Stimulated activated CD4-positive, alpha-beta T cell treated with anti-CD3 and anti-CD28 coated beads, Interleukin-1b, Interleukin-23, amount 100 ng/mL, for 48 hours (primary cell): ENCODE results near the gene MT1H.
"Not testable (repeated sequence)": the region's sequence is repeated elsewhere in the genome, so short reads cannot be mapped to it uniquely, and the experiment has no call there.

Experiments used
- DNase-seq: peaks from one replicate; pipeline ENCODE4 v3.0.0-alpha.2; 2020

Gene MT1H

DNA sequence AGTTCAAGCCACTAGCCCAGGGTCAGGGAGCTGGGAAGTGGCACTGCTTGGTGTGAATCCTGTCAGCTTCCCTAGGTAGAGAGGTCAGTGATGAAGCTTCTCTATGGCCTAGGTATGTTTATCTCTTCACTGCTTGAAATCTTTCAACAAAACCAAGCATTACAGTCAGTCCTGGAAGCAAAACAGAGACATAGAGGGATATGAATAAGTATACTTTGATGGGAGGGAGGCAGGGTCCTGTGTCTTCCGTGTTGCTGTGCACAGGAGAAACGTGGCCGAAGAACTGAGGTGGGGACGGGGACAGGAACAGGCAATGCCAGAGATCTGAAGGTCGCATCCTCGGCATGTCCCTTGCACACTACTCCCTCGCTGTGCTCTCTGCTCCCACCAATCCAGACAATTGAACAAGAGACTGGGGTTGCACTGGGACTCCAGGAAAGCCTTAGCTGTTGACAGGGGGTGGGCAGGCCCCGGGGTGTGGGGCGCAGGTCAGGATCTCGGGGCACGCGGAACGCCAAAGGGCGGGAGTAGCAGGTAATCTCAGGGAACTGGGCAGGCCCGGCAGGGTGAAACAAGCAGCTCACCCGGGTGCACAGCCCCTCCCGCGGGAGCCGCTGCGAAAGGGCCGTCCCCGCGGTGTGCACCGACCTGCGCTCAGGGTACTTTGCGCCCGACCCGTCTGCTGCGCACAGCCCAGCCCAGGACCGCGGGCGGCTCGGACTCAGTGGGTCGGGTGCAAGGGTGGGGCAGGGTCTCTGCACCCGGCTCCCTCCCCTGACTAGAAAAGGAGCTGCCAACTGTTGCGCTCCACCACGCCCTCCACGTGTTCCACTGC lies at the start of gene MT1H:
TSS of gene MT1H (plus strand) at position 810 of the 835 bp plus-strand sequence. CDS start 71 bp downstream, outside the sequence.
- DNase-seq = peak; percentile 36

- no peak for DNase-seq
These were observed 49.2 kb upstream of the MT1H start for GRCh38 chr16:56620339-56620897.

DNA sequence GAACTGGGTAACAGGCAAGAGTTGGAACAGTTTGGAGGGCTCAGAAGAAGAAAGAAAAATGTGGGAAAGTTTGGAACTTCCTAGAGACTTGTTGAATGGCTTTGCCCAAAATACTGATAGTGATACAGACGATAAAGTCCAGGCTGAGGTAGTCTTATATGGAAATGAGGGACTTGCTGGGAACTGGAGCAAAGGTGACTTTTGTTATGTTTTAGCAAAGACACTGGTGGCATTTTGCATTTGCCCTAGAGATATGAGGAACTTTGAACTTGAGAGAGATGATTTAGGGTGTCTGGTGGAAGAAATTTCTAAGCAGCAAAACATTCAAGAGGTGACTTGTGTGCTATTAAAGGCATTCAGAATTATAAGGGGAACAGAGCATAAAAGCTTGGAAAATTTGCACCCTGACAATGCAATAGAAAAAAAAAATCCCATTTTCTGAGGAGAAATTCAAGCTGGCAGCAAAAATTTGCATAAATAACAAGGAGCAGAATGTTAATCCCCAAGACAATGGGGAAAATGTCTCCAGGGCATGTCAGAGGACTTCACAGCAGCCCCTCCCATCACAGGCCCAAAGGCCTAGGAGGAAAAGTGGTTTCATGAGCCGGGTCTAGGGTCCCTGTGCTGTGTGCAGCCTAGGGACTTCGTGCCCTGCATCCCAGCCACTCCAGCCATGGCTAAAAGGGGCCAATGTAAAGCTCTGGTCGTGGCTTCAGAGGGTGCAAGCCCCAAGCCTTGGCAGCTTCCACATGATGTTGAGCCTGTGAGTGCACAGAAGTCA lies 47.8 kb upstream of the MT1H start:
- not testable (repeated sequence) for DNase-seq

- DNase-seq = not testable (repeated sequence)
These were observed 46.4 kb upstream of the MT1H start for GRCh38 chr16:56623184-56623583.

- DNase-seq = no peak
These were observed 46.0 kb upstream of the MT1H start for GRCh38 chr16:56623637-56624036.

DNA sequence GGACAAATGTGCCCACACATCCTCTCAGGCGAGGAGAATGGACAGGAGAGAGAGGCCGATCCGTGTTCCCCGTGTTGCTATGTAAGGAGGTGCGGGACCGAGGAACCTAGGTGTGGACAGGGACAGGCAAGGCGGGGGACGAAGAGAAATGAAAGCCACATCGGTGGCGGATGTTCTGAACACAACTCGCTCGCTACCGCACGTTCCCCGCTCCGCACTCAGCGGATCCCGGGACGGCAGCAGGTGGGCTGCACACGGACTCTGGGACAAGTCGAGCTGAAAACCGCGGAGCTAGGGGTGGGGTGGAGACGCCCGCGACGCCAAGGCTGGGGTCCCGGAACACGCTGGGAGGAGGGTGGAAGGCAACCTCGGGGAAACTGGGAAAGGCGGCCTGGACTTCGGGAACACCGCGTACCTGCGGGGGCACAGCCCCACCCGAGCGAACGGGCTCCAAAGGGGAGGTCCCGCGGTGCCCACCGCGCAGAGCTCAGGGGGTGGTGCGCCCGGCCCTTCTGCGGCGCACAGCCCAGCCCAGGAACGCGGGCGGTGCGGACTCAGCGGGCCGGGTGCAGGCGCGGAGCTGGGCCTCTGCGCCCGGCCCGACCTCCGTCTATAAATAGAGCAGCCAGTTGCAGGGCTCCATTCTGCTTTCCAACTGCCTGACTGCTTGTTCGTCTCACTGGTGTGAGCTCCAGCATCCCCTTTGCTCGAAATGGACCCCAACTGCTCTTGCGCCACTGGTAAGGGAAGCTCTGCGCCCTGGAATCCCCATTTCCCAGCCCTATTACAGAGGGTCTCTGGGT lies 44.3 kb upstream of the MT1H start, which contains the start of gene MT1E:
TSS of gene MT1E (plus strand) at position 642 of the 803 bp plus-strand sequence. CDS start at position 713, 71 bp downstream.
- DNase-seq = peak; percentile 78

DNA sequence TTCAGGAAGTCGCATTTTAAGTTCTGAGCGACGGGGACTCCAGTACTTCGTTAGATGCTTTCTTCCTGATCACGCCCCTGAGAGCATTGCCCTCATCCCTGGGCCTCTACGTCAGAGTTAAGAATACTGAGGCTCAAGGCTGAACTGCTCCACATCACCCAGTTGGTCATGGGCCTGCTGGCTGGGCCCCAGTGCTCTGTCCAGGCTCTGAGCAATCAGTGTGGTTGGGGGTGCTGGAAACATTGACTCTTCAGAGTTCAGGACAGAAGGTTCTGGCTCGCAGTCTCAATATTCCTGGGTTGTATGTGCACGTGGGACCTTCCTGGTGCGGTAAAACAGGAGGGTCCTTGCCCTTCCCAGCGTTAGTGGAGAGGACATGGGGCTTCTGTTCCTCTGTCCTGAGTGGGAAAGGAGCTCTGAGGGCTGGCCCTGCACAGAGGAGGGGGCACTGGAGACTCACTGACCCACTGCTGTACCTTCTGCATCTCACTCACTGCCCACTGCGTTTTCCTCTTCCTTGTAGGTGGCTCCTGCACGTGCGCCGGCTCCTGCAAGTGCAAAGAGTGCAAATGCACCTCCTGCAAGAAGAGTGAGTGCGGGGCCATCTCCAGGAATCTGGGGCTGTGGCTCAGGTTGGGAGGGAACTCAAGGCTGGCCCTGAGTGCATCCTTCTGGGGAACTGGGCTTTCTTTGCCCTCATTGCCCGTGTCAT lies 43.5 kb upstream of the MT1H start:
- no peak for DNase-seq

DNA sequence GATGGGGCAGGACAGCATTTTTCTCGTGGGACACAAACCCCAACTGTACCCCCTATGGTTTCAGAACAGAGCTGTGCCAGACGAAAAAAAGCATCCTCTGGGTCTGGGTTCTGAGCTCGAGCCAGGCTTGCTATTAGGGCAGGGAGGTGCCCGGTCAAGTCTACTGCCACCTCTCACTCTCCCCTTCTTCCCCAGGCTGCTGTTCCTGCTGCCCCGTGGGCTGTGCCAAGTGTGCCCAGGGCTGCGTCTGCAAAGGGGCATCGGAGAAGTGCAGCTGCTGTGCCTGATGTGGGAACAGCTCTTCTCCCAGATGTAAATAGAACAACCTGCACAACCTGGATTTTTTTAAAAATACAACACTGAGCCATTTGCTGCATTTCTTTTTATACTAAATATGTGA lies 42.9 kb upstream of the MT1H start:
- DNase-seq = no peak

DNA sequence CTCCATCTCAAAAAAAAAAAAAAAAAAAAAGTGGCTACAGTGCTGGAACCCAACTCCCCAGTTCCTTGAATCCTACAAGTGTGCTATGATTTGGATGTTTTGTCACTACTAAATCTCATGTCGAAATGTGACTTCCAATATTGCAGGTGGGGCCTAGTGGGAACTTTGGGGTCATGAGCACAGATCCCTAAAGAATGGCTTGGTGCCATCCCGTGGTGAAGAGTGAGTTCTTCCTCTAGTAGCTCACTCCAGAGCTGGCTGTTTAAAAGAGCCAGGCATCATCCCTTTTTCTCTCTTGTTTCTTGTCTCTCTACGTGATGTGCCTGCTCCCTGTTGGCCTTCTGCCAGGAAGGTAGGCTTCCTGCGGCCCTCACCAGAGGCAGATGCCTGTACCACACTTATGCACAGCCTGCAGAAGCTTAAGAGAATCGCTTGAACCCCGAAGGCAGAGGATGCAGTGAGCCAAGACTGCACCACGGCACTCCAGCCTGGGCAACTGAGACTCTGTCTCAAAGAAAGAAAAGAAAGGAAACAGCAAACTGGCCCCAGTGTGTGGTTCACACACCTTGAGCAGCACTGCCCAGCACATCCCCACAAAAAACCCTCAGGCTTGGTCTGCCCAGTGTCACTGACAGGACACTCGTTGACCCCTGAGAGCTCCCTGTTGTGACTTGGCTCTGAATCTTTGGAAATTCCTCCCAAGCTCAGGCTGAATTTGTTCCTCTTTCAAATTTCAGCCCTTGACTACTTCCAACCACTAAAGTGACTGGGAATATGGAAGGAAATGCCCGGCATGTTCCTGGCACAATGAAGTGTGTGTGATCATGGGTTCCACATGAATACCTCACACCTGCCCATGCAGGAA lies 40.9 kb upstream of the MT1H start:
- DNase-seq = no peak

DNA sequence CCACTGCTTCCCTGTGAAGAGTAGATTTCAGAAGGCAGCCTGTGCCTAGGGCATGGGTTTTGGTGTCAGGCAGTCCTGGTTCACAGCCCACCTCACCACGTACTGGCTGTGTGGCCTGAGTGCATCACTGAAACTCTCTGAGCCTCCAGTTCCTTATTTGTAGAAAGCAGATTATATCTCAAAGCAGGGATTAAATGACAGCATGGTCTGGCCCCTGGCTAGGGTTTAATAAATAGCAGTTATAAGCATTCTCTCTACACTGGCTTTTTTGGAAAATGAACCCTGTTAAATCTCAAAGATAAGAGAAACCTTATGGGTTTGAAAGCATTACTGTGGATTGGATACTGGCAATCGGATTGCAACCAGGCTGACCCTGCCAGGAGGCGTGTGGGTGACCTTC lies 40.1 kb upstream of the MT1H start:
- no peak for DNase-seq

DNA sequence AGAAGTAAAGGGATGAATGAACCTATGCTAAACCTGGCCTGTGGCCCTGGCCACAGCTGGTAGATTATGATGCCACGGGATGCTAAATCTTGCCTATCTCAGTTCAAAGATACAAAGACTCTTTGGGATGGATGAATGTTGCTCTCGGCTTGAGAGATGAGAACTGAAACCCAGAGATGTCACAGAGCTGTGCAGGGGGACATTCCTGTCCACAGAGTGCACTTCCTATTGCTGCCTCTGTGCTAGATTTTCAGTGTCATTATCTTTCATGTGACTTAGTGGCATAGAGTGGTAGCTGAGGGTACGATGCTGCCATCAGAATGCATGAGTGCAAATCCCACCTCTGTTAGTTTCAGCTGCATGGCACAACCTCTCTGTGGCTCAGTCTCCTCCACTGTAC lies 39.5 kb upstream of the MT1H start:
- no peak for DNase-seq

DNA sequence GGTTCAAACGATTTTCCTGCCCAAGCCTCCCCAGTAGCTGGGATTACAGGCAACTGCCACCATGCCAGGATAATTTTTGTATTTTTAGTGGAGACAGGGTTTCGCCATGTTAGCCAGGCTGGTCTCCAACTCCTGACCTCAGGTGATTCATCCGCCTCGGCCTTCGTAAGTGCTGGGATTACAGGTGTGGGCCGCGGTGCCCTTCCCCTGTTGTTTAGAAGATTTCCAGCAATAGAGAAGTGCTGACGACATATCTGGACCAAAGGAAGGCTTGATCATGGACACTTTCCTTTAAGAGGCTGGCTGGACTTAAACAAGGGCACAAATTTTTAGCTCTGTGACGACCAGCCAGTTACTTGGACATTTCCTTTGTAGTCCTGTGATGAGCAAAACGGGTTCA lies 38.4 kb upstream of the MT1H start:
- no peak for DNase-seq

DNA sequence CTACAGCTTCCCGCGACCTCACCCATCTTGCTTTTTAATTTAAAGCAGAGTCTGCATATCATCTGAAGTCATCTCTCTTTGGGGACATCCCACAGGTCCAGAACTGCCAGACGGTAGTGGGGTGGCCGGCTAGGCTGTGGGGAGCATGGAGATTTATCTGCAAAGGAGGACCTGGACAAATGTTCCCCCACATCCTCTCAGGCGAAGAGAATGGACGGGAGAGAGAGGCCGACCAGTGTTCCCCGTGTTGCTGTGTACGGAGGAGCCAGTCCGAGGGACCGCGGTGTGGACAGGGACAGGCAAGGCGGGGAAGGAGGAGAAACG lies 37.8 kb upstream of the MT1H start:
- no peak for DNase-seq

- no peak for DNase-seq
These were observed 37.3 kb upstream of the MT1H start, which contains the start of gene MT1M for GRCh38 chr16:56632156-56632847. Gene MT1M, plus strand, starts transcription at chr16:56632659. Its CDS starts 73 bp downstream, at chr16:56632732.

- no peak for DNase-seq
These were observed 36.7 kb upstream of the MT1H start for GRCh38 chr16:56632848-56633365.

DNA sequence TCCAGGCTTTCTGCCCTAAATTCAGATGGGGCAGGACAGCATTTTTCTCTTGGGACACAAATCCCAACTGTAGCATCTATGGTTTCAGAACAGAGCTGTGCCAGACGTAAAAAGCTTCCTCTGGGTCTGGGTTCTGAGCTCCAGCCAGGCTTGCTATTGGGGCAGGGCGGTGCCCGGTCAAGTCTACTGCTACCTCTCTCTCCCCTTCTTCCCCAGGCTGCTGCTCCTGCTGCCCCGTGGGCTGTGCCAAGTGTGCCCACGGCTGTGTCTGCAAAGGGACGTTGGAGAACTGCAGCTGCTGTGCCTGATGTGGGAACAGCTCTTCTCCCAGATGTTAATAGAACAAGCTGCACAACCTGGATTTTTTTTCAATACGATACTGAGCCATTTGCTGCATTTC lies 36.1 kb upstream of the MT1H start:
- no peak for DNase-seq

GRCh38 chr16:56634715-56635440 lies 34.7 kb upstream of the MT1H start:
- DNase-seq = no peak

- DNase-seq = no peak
These were observed 34.1 kb upstream of the MT1H start for GRCh38 chr16:56635441-56635967.
